Measurements from ENCODE around the gene AIFM2.

Gene AIFM2

DNA sequence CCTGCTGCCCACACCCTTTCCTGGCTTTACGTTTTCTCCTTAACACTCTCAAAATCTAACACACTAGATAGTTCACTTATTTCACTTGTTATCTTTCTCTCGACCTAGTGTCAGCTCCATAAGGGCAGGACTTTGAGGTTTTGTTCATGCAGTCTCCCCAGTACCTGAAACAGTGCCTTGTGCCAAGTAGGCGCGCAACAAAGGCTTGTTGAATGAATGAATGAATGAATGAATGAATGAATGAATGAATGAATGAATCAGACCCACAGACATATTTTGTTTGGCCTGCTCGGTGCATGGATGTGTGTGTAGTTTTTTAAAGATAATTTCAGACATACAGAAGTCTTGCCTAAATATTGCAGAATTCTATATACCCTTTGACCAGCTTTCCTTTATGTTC, 7.7 kb upstream of the AIFM2 start:
- in situ Hi-C loops (cut with HindIII; ENCODE audit: low pct_unique_long_range_greater_than_20kb, low sequenced_read_pairs): no loop called here
- no peak for DNase-seq (ENCODE audit: low read depth in 1 of 2, low spot score in 1 of 2)
- TF ChIP-seq JUND (IDR thresholded peaks at IDR 0.05; ENCODE audit: low read depth): no peak

GRCh38 chr10:70139997-70140250, 7.3 kb upstream of the AIFM2 start:
- in situ Hi-C loops (cut with HindIII; ENCODE audit: low pct_unique_long_range_greater_than_20kb, low sequenced_read_pairs): no loop called here
- no peak for DNase-seq (ENCODE audit: low read depth in 1 of 2, low spot score in 1 of 2)
- no peak for TF ChIP-seq JUND (IDR thresholded peaks at IDR 0.05; ENCODE audit: low read depth)

GRCh38 chr10:70139151-70139996, 6.7 kb upstream of the AIFM2 start:
- no peak for DNase-seq (ENCODE audit: low read depth in 1 of 2, low spot score in 1 of 2)
- in situ Hi-C loops (cut with HindIII; ENCODE audit: low pct_unique_long_range_greater_than_20kb, low sequenced_read_pairs): no loop called here
- no peak for TF ChIP-seq JUND (IDR thresholded peaks at IDR 0.05; ENCODE audit: low read depth)

DNA sequence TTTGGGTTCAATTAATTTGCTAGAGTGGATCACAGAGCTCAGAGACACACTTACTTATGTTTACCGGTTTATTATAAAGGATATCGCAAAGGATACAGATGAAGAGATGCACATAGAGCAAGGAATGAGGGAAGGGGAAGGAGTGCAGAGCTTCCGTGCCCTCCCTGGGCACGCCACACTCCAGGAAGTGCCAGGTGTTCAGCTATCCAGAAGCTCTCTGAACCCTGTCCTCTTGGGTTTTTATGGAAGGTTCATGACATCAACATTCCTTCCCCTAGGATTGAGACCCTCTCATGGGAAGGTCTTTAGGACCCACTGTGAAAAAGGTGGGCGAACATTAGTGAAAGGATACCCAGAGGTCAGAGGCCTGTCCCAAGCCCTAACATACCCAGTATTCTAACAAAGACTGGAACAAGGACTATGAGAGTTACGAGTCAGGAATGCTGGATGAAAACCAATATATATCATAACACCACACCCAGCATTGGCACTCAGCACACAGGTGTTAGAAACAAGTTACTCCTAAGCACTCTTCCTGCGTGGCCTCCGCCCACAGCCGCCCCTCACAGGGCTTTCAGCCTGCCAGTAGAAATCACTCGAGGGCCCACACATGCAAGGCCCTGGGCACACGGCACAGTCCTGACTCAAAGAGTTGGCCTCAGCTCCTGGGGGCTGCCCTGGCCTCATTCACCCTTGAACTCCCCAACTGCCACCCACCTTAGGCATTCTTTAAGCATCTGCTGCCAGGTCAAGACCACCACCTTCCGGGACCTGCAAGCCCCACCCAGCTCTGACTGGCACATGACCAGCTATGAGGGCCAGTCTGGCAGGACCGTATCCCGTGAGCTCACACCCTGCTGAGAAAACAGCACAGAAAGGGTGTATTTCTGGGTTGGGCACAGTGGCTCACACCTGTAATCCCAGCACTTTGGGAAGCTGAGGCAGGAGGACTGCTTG, 5.6 kb upstream of the AIFM2 start:
- in situ Hi-C loops (cut with HindIII; ENCODE audit: low pct_unique_long_range_greater_than_20kb, low sequenced_read_pairs): no loop called here
- TF ChIP-seq JUND (IDR thresholded peaks at IDR 0.05; ENCODE audit: low read depth): no peak
- DNase-seq (ENCODE audit: low read depth in 1 of 2, low spot score in 1 of 2): no peak

DNA sequence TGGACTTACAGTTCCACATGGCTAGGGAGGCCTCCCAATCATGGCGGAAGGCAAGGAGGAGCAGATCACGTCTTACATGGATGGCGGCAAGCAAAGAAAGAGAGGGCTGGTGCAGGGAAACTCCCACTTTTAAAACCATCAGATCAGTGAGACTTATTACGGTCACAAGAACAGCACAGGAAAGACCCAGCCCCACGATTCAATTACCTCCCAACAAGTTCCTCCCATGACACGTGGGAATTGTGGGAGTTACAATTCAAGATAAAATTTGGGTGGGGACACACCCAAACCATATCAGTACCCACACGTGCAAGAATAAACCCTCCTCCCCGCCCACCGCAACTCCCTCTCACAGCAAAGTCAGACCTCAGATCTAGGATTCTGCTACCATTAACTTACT, 4.5 kb upstream of the AIFM2 start:
- in situ Hi-C loops (cut with HindIII; ENCODE audit: low pct_unique_long_range_greater_than_20kb, low sequenced_read_pairs): no loop called here
- no peak for DNase-seq (ENCODE audit: low read depth in 1 of 2, low spot score in 1 of 2)
- no peak for TF ChIP-seq JUND (IDR thresholded peaks at IDR 0.05; ENCODE audit: low read depth)

DNA sequence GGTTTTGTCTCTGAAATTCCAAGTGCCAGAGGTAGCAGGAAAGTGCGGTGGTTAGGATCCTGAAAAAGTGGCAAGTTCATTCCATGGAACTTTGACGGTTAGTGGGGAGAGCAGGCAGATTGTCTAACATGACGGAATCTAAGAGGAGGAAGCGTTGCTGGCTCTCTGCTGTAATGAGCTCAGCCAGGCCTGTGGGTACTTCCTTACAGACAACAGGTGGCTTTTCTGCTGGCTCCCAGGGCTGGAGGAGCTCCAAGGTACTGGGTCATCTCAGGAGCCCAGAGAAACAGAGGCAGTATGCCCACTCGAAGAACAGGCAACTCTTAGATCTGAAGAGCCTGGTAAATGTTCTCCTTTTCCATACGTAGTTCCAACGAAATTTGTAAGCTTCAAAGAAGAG, 3.1 kb upstream of the AIFM2 start:
- no peak for TF ChIP-seq JUND (IDR thresholded peaks at IDR 0.05; ENCODE audit: low read depth)
- no peak for DNase-seq (ENCODE audit: low read depth in 1 of 2, low spot score in 1 of 2)
- in situ Hi-C loops (cut with HindIII; ENCODE audit: low pct_unique_long_range_greater_than_20kb, low sequenced_read_pairs): no loop called here

- no peak for TF ChIP-seq JUND (IDR thresholded peaks at IDR 0.05; ENCODE audit: low read depth)
- in situ Hi-C loops (cut with HindIII; ENCODE audit: low pct_unique_long_range_greater_than_20kb, low sequenced_read_pairs): no loop called here
- DNase-seq (ENCODE audit: low read depth in 1 of 2, low spot score in 1 of 2): no peak
Observed at GRCh38 chr10:70135046-70135445, 2.4 kb upstream of the AIFM2 start.

GRCh38 chr10:70131560-70131937, 1.1 kb downstream of the AIFM2 start:
- no peak for TF ChIP-seq JUND (IDR thresholded peaks at IDR 0.05; ENCODE audit: low read depth)
- in situ Hi-C loops (cut with HindIII; ENCODE audit: low pct_unique_long_range_greater_than_20kb, low sequenced_read_pairs): no loop called here
- no peak for DNase-seq (ENCODE audit: low read depth in 1 of 2, low spot score in 1 of 2)

DNA sequence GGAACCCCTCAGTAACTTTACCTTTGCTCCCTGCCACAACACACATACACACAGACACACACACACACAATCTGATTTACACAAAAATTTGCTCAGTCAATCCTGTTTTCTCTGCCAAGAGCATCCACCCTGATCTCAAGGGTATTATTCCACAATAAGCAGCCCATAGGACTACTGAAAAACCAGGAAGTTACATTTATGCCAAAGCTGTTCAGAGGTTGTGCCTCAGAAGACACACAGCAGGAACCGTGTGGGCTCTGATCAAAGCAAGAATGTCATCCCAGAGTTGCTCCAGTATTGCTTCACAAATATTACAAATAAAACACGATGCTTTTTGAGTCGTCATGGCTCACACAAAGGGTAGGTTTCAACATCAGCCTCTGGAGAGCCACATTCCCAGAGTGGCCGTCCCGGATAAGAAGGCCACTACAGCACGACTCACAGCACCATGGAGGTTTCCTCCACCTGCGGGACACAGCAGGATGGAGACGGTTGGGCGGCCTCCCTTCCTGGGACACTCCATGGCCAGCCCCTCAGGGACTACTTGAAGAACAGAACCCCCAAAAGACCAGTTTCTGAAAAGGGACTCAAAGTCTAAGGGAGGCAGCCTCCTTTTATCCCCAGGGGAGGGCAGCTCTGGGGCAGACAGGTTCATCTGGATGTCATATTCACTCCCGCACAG, 1.6 kb downstream of the AIFM2 start:
- no peak for DNase-seq (ENCODE audit: low read depth in 1 of 2, low spot score in 1 of 2)
- in situ Hi-C loops (cut with HindIII; ENCODE audit: low pct_unique_long_range_greater_than_20kb, low sequenced_read_pairs): no loop called here
- TF ChIP-seq JUND (IDR thresholded peaks at IDR 0.05; ENCODE audit: low read depth): no peak

DNA sequence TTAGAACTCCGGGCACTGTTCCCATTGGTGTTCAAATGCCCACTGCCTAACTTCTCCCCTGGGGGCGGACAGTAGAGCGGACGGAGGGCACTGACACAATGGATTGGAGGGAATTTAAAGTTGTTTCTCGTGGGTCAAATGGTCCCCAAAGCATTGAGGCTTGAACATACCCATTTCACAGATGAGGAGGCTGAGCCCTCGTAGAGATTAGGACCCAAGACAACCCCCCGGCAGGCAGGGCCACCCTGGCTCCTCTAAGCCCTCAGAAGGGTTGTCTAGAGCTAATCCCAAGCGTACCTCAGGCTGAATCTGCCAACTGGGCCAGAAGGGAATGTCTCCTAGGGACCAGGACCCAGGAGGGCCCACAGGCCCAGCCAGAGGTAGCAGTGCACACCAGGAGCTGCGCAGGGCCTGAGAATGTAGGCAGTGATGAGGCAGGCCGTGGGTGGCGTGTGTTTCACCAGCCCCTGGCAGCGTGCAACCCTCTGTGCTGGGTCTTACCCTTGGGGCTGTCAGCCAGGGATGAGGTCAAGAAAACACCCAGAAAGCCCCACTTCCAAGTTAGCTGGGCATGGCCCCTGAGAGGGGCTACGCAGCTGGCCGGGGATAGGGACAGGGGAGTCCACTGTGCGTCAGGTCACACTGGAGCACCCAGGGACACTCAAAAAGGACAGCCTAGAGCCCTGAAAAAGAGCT, 5.8 kb downstream of the AIFM2 start:
- in situ Hi-C loops (cut with HindIII; ENCODE audit: low pct_unique_long_range_greater_than_20kb, low sequenced_read_pairs): no loop called here
- TF ChIP-seq JUND (IDR thresholded peaks at IDR 0.05; ENCODE audit: low read depth): no peak
- no peak for DNase-seq (ENCODE audit: low read depth in 1 of 2, low spot score in 1 of 2)

GRCh38 chr10:70125918-70126552, 6.6 kb downstream of the AIFM2 start:
- TF ChIP-seq JUND (IDR thresholded peaks at IDR 0.05; ENCODE audit: low read depth): no peak
- no peak for DNase-seq (ENCODE audit: low read depth in 1 of 2, low spot score in 1 of 2)
- in situ Hi-C loops (cut with HindIII; ENCODE audit: low pct_unique_long_range_greater_than_20kb, low sequenced_read_pairs): no loop called here

DNA sequence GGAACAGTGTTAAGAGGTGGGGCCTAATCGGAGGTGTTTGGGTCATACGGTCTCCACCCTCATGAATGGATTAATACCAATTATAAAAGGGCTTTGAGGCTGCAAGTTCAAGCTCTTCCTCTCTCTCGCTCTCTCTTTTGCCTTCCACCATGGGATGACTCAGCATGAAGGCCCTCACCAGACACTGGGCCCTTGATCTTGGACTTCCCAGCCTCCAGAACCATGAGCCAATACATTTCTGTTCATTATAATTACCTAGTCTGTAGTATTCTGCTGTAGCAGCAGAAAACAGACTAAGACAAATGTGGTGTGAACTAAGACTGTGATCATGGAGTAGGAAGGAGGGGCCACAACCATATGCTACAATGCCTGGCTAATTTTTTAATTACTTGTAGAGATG, 7.7 kb downstream of the AIFM2 start:
- TF ChIP-seq JUND (IDR thresholded peaks at IDR 0.05; ENCODE audit: low read depth): no peak
- in situ Hi-C loops (cut with HindIII; ENCODE audit: low pct_unique_long_range_greater_than_20kb, low sequenced_read_pairs): no loop called here
- DNase-seq (ENCODE audit: low read depth in 1 of 2, low spot score in 1 of 2): no peak

Data from T47D (cell line).